AG04449 (cell line): ENCODE measurements around the gene ZNF236.

Source experiments
- CTCF ChIA-PET: fragments of 350-600 bp; formaldehyde crosslinking; extraction: SDS; loops from one replicate; lab custom pipeline; 2021; ENCODE audit warnings: antibody characterized with exemption; lab: Yijun Ruan, JAX
- POLR2A ChIA-PET: fragments of 400-600, 350-600 bp; formaldehyde crosslinking; extraction: SDS; loops from one replicate; lab custom pipeline; 2020; ENCODE audit warnings: antibody characterized with exemption, inconsistent platforms; lab: Yijun Ruan, JAX
- DNase-seq: peaks from one replicate; pipeline ENCODE4 v3.0.0-alpha.2; 2010; ENCODE audit warnings: low read depth, low spot score
- H3K4me3 ChIP-seq: 2 replicates; pipeline ENCODE4 v1.5.1; 2011; ENCODE audit warnings: low read depth, mild to moderate bottlenecking, control low read depth, low read length
- TF ChIP-seq, protein P1 (sequence below): IDR thresholded peaks from one replicate; pipeline ENCODE4 v1.5.1; 2011; ENCODE audit warnings: mild to moderate bottlenecking, moderate library complexity, low read length, control low read depth, inconsistent platforms; ENCODE audit not compliant: insufficient read depth; ENCODE audit errors: missing control alignments

Gene ZNF236

DNA sequence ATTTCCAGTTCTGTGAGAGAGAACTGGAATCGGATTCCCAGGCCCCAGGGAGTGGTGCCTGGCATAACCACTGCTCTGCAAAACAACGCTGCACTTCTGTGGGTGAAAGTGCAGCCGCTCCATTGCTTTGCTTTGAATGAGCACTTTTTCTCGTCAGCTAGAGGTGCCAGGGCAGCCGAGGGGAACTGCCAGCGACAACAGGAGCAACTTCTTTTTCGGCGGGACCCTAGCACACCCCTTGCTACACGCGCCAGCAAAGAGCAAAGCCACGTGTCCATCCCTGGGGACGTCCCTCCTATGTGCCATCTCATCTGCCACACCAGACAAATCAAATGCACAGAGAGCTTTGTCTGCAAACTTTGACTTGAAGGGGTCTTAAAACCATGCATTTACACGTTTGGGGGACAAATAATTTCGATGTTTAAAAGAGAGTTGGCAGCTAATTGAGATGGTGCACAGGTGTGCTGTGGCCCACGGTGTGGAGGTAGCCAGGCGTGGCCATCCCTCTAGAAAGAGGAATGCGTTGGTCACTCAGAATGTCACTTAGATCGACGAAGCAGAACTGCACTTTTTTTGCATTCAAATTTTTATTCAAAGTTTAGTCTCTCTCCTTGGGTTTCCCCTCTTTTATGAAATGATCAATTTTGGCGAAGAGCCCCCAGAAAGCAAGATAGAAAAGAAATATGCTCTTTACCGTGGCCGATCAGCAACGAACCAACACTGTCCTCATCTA is 158.5 kb downstream of the ZNF236 start:
- DNase-seq = no peak
- TF ChIP-seq, protein P1, sequence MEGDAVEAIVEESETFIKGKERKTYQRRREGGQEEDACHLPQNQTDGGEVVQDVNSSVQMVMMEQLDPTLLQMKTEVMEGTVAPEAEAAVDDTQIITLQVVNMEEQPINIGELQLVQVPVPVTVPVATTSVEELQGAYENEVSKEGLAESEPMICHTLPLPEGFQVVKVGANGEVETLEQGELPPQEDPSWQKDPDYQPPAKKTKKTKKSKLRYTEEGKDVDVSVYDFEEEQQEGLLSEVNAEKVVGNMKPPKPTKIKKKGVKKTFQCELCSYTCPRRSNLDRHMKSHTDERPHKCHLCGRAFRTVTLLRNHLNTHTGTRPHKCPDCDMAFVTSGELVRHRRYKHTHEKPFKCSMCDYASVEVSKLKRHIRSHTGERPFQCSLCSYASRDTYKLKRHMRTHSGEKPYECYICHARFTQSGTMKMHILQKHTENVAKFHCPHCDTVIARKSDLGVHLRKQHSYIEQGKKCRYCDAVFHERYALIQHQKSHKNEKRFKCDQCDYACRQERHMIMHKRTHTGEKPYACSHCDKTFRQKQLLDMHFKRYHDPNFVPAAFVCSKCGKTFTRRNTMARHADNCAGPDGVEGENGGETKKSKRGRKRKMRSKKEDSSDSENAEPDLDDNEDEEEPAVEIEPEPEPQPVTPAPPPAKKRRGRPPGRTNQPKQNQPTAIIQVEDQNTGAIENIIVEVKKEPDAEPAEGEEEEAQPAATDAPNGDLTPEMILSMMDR = no peak
- no peak overlapping the region for H3K4me3 ChIP-seq
- CTCF ChIA-PET = interaction anchor here (1.0 to 7.4 kb wide), 5 partner anchors 17 to 231 kb away, joined by 3 to 189 read pairs (median 44); no protein-coding TSS in a partner anchor
- POLR2A ChIA-PET = no interaction called here

DNA sequence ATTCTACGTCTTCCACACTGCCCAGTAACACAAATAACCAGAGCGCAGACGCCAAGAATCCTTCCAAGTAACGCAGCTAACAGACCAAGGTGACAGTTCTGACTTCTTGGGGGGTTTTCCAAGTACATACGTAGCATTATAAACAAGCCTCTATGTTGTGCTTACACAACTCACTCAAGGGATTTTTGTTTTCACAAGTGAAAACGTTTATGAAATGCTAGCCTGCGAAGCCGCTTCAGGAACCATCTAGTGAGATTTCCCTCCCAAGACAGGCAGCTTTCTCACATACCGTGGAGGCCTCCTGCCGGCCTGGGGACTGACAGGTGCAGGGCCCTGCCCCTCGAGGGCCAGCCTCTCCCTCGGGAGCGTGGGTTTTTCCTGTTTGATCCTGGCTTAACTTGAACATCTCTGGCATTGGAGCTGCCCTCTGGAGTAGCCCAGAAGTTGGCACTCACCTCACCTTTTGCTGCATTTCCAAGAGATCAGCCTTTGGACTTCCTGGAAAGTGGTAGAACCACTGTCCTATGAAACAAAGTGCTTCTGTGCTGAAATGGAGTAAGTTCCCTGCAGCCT is 159.1 kb downstream of the ZNF236 start:
- ChIA-PET CTCF (interaction anchor here (3.9 to 7.4 kb wide), 5 partner anchors 14 to 228 kb away, joined by 44 to 189 read pairs (median 79); no protein-coding TSS in a partner anchor), POLR2A (no interaction called here)
- H3K4me3 ChIP-seq = no peak overlapping the region
- DNase-seq = no peak
- TF ChIP-seq, protein P1 = no peak

DNA sequence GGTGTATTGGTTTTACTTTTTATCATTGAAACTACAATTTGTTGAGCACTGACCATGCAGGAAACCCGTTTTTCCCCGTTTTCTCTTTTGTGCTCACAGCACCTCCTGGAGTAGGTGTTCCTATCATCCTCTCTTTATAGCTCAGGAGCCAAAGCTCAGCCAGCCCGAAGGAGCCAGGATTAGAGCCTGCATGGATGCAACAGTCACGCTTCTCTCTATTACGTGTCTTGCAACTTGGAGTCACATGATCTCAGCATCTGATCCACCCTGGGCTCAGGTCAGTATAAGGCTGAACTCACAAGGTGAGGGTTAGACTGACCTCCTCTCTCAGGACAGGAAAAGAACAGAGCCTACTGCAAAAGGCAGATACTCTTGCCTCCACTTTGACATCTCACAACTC is 159.7 kb downstream of the ZNF236 start:
- ChIA-PET CTCF (interaction anchor here (0.7 to 7.4 kb wide), 22 partner anchors 7 to 228 kb away, joined by 3 to 189 read pairs (median 6); no protein-coding TSS in a partner anchor), POLR2A (no interaction called here)
- DNase-seq = no peak
- H3K4me3 ChIP-seq = no peak overlapping the region
- TF ChIP-seq, protein P1 = no peak

GRCh38 chr18:76982841-76983583 is 160.7 kb downstream of the ZNF236 start:
- ChIA-PET POLR2A (no interaction called here), CTCF (interaction anchor here (0.6 to 7.4 kb wide), 47 partner anchors 8 to 267 kb away, joined by 3 to 189 read pairs (median 5); no protein-coding TSS in a partner anchor)
- TF ChIP-seq, protein P1 = peak; percentile 93
- no peak for DNase-seq
- H3K4me3 ChIP-seq = no peak overlapping the region

- DNase-seq = no peak
- ChIA-PET POLR2A (no interaction called here), CTCF (interaction anchor here (0.6 to 7.4 kb wide), 37 partner anchors 9 to 268 kb away, joined by 3 to 189 read pairs (median 5); no protein-coding TSS in a partner anchor)
- H3K4me3 ChIP-seq = no peak overlapping the region
- TF ChIP-seq, protein P1 = no peak
Observed at GRCh38 chr18:76983613-76984051, 161.3 kb downstream of the ZNF236 start.
